Central memory CD8-positive, alpha-beta T cell (primary cell): ENCODE measurements around the gene IFNL3.
"Not testable (repeated sequence)": the region's sequence is repeated elsewhere in the genome, so short reads cannot be mapped to it uniquely, and the experiment has no call there.

Source experiments
- ATAC-seq: fragments of 150-1000 bp; cut with Tn5 transposase; replicated peaks from 2 replicates; pipeline ENCODE4 v1.10.0; 2022; ENCODE audit warnings: mild to moderate bottlenecking, moderate FRiP score, moderate number of reproducible peaks; ENCODE audit not compliant: poor library complexity, severe bottlenecking; ENCODE audit errors: extremely low read depth
- DNase-seq, 2 donors: peaks; one replicate each; pipeline ENCODE4 v3.0.0; 2021; ENCODE audit warnings: low spot score in 2 of 2
- H3K27ac Mint-ChIP-seq: one replicate; pipeline ENCODE4 v1.8.0; 2022; ENCODE audit warnings: low read depth, mild to moderate bottlenecking, moderate library complexity, mixed read lengths
- H3K27me3 Mint-ChIP-seq: one replicate; pipeline ENCODE4 v1.8.0; 2022; ENCODE audit warnings: mixed read lengths
- H3K36me3 Mint-ChIP-seq: one replicate; pipeline ENCODE4 v1.8.0; 2022; ENCODE audit warnings: mild to moderate bottlenecking, moderate library complexity, mixed read lengths; ENCODE audit not compliant: insufficient read depth
- H3K4me1 Mint-ChIP-seq: one replicate; pipeline ENCODE4 v1.8.0; 2022; ENCODE audit warnings: mixed read lengths
- H3K4me3 Mint-ChIP-seq: one replicate; pipeline ENCODE4 v1.8.0; 2022; ENCODE audit warnings: mild to moderate bottlenecking, moderate library complexity, mixed read lengths
- H3K9me3 Mint-ChIP-seq: one replicate; pipeline ENCODE4 v1.8.0; 2022; ENCODE audit warnings: mixed read lengths

The IFNL3 gene

DNA sequence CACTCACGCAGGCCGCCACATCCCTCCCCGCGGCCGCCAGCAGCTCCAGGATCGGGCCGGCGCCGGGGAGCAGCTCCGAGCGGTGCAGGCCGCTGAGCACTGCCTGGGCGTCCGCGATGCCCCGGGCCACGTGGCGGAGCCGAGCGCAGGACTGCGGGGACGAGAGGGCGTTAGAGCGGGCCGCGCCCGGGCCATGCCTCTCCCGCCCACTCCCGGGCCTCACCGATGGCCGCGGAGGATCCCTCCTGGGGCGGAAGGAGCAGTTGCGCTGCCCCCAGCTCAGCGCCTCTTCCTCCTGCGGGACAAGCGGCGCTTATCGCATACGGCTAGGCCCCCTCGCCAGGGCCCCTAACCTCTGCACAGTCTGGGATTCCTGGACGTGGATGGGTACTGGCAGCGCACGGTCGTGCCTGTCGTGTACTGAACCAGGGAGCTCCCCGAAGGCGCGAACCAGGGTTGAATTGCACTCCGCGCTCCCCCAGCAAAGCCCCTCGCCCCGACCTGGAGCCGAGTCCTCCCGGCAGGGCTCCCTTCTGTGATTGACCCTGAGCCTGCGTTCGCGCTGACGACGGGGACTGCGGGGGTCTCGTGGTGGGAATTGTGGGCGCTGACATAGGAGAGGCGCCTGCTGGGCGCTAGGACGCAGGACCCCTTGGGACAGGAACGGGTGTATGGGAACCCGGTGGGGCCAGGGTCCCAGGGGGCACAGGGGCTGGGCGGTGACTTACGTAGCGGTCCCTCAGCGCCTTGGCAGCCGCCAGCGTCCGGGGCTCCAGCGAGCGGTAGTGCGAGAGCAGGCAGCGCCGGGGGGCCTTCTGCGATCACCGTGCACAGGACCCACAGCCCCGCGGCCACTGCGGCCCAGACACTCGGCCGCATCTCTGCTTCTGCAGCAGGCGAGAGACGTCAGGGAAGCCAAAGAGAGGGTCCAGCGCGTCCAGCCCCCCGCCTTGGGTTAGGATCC, 3.2 kb upstream of the IFNL3 start:
- Mint-ChIP-seq H3K4me3 (no peak overlapping the region), H3K27ac (no peak overlapping the region), H3K27me3 (peaks cover 10% of the 10 kb centered on the region), H3K4me1 (peaks cover 5% of the 10 kb centered on the region), H3K9me3 (no peaks in the 10 kb centered on the region), H3K36me3 (no peaks in the 10 kb centered on the region)
- DNase-seq, result no peak
- ATAC-seq, result no peak

GRCh38 chr19:39246951-39247669, 2.3 kb upstream of the IFNL3 start:
- no peak overlapping the region for H3K4me3 Mint-ChIP-seq
- no peaks in the 10 kb centered on the region for H3K36me3 Mint-ChIP-seq
- no peaks in the 10 kb centered on the region for H3K9me3 Mint-ChIP-seq
- H3K27ac Mint-ChIP-seq, result no peak overlapping the region
- peaks cover 10% of the 10 kb centered on the region for H3K27me3 Mint-ChIP-seq
- no peak for DNase-seq
- no peak for ATAC-seq
- no peaks in the 10 kb centered on the region for H3K4me1 Mint-ChIP-seq

GRCh38 chr19:39245166-39245565, 360 bp upstream of the IFNL3 start:
- H3K27ac Mint-ChIP-seq, H3K4me1 Mint-ChIP-seq, H3K36me3 Mint-ChIP-seq, H3K27me3 Mint-ChIP-seq, H3K4me3 Mint-ChIP-seq, DNase-seq, H3K9me3 Mint-ChIP-seq: not testable (repeated sequence)
- ATAC-seq, result peak; percentile 54

DNA sequence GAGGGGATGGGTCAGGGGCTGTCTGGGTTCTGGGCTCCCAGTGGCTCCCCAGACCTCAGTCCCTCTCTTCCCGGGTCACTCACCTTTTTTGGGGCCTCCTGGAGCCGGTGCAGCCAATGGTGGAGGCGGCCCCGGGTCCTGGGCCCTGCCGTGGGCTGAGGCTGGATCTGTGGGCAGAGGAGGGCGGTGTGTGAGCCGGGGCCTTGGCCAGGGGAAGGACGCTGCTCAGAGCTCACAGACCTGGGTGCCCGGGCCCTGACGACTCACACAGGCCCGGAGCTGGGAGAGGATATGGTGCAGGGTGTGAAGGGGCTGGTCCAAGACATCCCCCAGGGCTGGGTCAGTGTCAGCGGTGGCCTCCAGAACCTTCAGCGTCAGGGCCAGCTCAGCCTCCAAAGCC, 1.1 kb downstream of the IFNL3 start:
- not testable (repeated sequence) for H3K4me3 Mint-ChIP-seq, H3K36me3 Mint-ChIP-seq, ATAC-seq, H3K27me3 Mint-ChIP-seq, H3K27ac Mint-ChIP-seq, H3K9me3 Mint-ChIP-seq, DNase-seq, H3K4me1 Mint-ChIP-seq

DNA sequence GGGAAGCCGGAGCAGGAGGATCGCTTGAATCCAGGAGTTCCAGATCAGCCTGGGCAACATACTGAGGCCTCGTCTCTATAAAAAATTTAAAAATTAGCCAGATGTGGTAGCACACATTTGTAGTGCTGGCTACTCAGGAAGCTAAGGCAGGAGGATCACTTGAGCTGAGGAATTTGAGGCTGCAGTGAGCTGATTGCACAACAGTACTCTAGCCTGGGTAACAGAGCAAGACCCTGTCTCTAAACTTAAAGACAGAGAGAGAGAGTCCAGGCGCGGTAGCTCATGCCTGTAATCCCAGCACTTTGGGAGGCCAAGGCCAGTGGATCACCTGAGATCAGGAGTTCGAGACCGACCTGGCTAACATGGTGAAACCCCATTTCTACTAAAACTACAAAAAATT, 4.4 kb downstream of the IFNL3 start:
- H3K27ac Mint-ChIP-seq, result no peak overlapping the region
- H3K36me3 Mint-ChIP-seq, result no peaks in the 10 kb centered on the region
- ATAC-seq, result no peak
- H3K4me3 Mint-ChIP-seq, result no peak overlapping the region
- no peaks in the 10 kb centered on the region for H3K9me3 Mint-ChIP-seq
- H3K4me1 Mint-ChIP-seq, result peaks cover 28% of the 10 kb centered on the region
- H3K27me3 Mint-ChIP-seq, result no peaks in the 10 kb centered on the region
- DNase-seq, result no peak

DNA sequence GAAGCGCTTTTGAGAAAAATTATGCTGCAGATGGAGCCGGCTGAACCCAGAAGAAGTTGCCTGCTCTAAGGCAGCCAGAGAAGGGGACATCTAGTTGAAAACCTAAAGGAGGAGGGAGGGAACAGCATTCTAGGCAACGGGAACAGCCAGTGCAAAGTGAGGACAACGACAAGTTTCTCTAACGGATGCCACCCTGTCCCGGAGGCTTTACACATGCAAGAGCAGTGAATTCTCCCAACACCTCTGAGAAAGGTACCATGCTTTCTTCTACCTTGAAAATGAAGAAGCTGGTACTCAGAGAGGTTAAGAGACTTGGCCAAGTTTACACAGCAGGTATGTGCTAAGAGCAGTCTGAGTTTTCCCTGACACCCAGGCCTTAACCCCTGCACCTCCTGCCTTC, 5.9 kb downstream of the IFNL3 start:
- ATAC-seq, result no peak
- DNase-seq, result no peak
- Mint-ChIP-seq H3K36me3 (no peaks in the 10 kb centered on the region), H3K27ac (no peak overlapping the region), H3K4me3 (no peak overlapping the region), H3K27me3 (no peaks in the 10 kb centered on the region), H3K4me1 (peaks cover 28% of the 10 kb centered on the region), H3K9me3 (no peaks in the 10 kb centered on the region)

DNA sequence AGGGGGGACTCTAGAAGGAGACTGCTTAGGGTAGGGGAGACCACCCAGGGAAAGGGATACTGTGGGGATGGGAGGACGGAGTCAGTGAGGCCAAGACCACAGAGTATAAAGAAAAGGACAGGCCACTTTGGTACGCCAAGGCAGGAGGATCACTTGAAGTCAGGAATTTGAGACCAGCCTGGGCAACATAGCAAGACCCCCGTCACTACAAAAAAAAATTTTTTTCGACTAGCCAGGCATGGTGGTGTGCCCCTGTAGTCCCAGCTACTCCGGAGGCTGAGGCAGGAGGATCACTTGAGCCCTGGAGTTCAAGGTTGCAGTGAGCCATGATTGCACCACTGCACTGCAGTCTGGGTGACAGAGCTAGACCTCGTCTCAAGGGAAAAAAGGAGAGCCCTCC, 6.6 kb downstream of the IFNL3 start:
- Mint-ChIP-seq H3K4me3 (peak overlapping the region; percentile 71), H3K9me3 (no peaks in the 10 kb centered on the region)

GRCh38 chr19:39237200-39238184, 7.3 kb downstream of the IFNL3 start:
- ATAC-seq, result no peak
- H3K9me3 Mint-ChIP-seq, result no peaks in the 10 kb centered on the region
- H3K4me3 Mint-ChIP-seq, result peak overlapping the region; percentile 71
- peaks cover 28% of the 10 kb centered on the region for H3K4me1 Mint-ChIP-seq
- H3K36me3 Mint-ChIP-seq, result peaks cover 2% of the 10 kb centered on the region
- H3K27me3 Mint-ChIP-seq, result no peaks in the 10 kb centered on the region
- no peak for DNase-seq
- peak overlapping the region; percentile 88 for H3K27ac Mint-ChIP-seq

More for the DNA sequence above, 6.6 kb downstream of the IFNL3 start:
- Mint-ChIP-seq H3K27me3 (no peaks in the 10 kb centered on the region), H3K27ac (peak overlapping the region; percentile 88), H3K36me3 (no peaks in the 10 kb centered on the region), H3K4me1 (peaks cover 28% of the 10 kb centered on the region)
- no peak for ATAC-seq
- DNase-seq, result no peak

DNA sequence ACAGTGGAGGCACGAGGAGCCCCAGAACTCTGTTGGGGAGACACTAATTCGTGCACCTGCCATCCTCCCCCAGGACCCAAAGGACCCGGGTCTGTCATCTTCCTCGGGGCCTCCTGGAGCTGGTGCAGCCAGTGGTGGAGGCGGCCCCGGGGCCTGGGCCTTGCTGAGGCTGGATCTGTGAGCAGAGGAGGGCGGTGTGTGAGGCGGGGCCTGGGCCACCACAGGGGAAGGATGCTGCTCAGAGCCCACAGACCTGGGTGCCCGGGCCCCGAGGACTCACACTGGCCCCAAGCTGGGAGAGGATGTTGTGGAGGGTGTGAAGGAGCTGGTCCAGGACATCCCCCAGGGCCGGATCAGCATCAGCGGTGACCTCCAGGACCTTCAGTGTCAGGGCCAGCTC, 8.3 kb downstream of the IFNL3 start:
- H3K27ac Mint-ChIP-seq, result peak overlapping the region; percentile 88
- no peaks in the 10 kb centered on the region for H3K9me3 Mint-ChIP-seq
- H3K4me3 Mint-ChIP-seq, result peak overlapping the region; percentile 71
- peak; percentile 90 for ATAC-seq
- no peaks in the 10 kb centered on the region for H3K27me3 Mint-ChIP-seq
- DNase-seq, result peak in 1 of 2 donors; percentile 14
- peaks cover 2% of the 10 kb centered on the region for H3K36me3 Mint-ChIP-seq
- H3K4me1 Mint-ChIP-seq, result peaks cover 28% of the 10 kb centered on the region

DNA sequence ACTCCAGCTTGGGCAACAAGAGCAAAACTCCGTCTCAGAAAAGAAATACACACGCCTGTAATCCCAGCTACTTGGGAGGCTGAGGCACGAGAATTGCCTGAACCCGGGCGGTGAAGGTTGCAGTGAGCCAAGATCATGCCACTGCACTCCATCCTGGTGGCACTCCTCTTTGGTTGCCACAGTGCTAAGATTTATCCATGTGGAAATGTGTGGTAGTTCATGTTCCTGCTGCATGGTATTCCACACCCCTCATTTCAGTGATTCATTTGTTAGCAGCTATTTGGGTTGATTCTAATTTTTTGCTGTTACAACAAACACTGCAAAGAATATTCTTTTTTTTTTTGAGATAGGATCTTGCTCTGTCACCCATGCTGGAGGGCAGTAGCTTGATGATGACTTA, 12.1 kb downstream of the IFNL3 start:
- Mint-ChIP-seq H3K4me3 (no peak overlapping the region), H3K27me3 (no peaks in the 10 kb centered on the region), H3K36me3 (peaks cover 5% of the 10 kb centered on the region), H3K9me3 (no peaks in the 10 kb centered on the region), H3K27ac (no peak overlapping the region), H3K4me1 (peaks cover 19% of the 10 kb centered on the region)
- no peak for ATAC-seq
- DNase-seq, result no peak

DNA sequence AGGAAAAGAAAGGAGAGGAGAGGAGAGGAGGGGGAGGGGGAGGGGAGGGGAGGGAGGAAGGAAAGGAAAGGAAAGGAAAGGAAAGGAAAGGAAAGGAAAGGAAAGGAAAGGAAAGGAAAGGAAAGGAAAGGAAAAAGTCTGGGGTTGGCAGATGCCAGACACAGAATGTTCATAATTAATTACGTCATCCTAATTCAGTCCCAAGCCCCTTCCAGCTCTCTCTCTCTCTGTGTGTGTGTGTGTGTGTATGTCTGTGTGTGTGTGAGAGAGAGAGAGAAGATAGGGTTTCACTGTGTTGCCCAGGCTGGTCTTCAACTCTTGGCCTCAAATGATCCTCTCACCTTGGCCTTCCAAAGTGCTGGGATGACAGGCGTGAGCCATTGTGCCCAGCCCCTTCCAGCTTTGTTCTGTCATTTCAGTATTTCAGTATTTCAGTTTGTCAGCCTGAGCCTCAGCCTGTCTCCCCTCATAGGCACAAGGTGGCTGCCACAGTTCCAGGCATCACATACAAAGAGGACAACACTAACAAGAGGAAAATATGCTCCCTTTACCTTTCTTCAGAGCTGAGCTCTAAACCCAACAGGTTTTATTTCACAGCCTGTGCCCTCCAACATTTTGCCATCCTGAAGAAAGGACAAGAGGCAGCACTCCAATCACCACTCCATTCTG, 14.6 kb downstream of the IFNL3 start:
- peaks cover 2% of the 10 kb centered on the region for H3K27me3 Mint-ChIP-seq
- H3K9me3 Mint-ChIP-seq, result no peaks in the 10 kb centered on the region
- H3K27ac Mint-ChIP-seq, result no peak overlapping the region
- H3K4me3 Mint-ChIP-seq, result no peak overlapping the region
- H3K36me3 Mint-ChIP-seq, result peaks cover 5% of the 10 kb centered on the region
- no peak for DNase-seq
- H3K4me1 Mint-ChIP-seq, result no peaks in the 10 kb centered on the region
- ATAC-seq, result no peak

- no peaks in the 10 kb centered on the region for H3K36me3 Mint-ChIP-seq
- DNase-seq (no peak), ATAC-seq (no peak)
- no peaks in the 10 kb centered on the region for H3K4me1 Mint-ChIP-seq
- H3K4me3 Mint-ChIP-seq, result no peak overlapping the region
- H3K27me3 Mint-ChIP-seq, result peaks cover 33% of the 10 kb centered on the region
- H3K9me3 Mint-ChIP-seq, result no peaks in the 10 kb centered on the region
- no peak overlapping the region for H3K27ac Mint-ChIP-seq
Measured at GRCh38 chr19:39224910-39225309, 19.9 kb downstream of the IFNL3 start.
